CD4-positive, alpha-beta T cell treated with Interleukin-17A for 4 hours (primary cell): ENCODE data around the gene ITPRIPL2.

Experiments used
- DNase-seq: peaks from one replicate; pipeline ENCODE4 v3.0.0-alpha.2; 2020; ENCODE audit warnings: mixed read lengths

Gene ITPRIPL2

GRCh38 chr16:19093631-19094541 is 19.9 kb upstream of the ITPRIPL2 start:
- DNase-seq = no peak

GRCh38 chr16:19094542-19095365 is 19.0 kb upstream of the ITPRIPL2 start:
- DNase-seq = no peak

- no peak for DNase-seq
These were observed 18.1 kb upstream of the ITPRIPL2 start for GRCh38 chr16:19095654-19096053.

- no peak for DNase-seq
These were observed 15.6 kb upstream of the ITPRIPL2 start for GRCh38 chr16:19098173-19098572.

GRCh38 chr16:19102187-19102872 is 11.4 kb upstream of the ITPRIPL2 start:
- no peak for DNase-seq

- DNase-seq = no peak
These were observed 9.2 kb upstream of the ITPRIPL2 start for GRCh38 chr16:19104607-19105006.

- DNase-seq = no peak
These were observed 8.6 kb upstream of the ITPRIPL2 start for GRCh38 chr16:19105131-19105530.

- no peak for DNase-seq
These were observed 7.7 kb upstream of the ITPRIPL2 start for GRCh38 chr16:19105891-19106624.

GRCh38 chr16:19106625-19107020 is 7.1 kb upstream of the ITPRIPL2 start:
- DNase-seq = no peak

GRCh38 chr16:19108409-19109287 is 5.1 kb upstream of the ITPRIPL2 start:
- DNase-seq = no peak

GRCh38 chr16:19109288-19109664 is 4.5 kb upstream of the ITPRIPL2 start:
- no peak for DNase-seq

GRCh38 chr16:19110537-19111360 is 3.0 kb upstream of the ITPRIPL2 start:
- DNase-seq = no peak

GRCh38 chr16:19112099-19112407 is 1.7 kb upstream of the ITPRIPL2 start:
- DNase-seq = no peak

- no peak for DNase-seq
These were observed 789 bp downstream of the ITPRIPL2 start for GRCh38 chr16:19114359-19115147.

GRCh38 chr16:19115148-19116021 is 1.6 kb downstream of the ITPRIPL2 start:
- no peak for DNase-seq

GRCh38 chr16:19116711-19117449 is 3.1 kb downstream of the ITPRIPL2 start:
- DNase-seq = no peak

- DNase-seq = no peak
These were observed 5.2 kb downstream of the ITPRIPL2 start for GRCh38 chr16:19118938-19119431.

- DNase-seq = no peak
These were observed 5.8 kb downstream of the ITPRIPL2 start for GRCh38 chr16:19119564-19119963.
